Prostate gland (tissue), 2 donors: ENCODE results near the gene RELCH.

Experiments used
- CTCF ChIP-seq, 4 experiments: fragments of 200-600 bp in 2 of 4; fragments of 450-650 bp in 2 of 4; sonication (generic) in 2 of 4; IDR thresholded peaks; 1 replicate in 3 of 4; 2 replicates in 1 of 4; pipeline ENCODE4 v1.5.1; 2016 to 2019; ENCODE audit warnings: antibody characterized with exemption in 4 of 4, mild to moderate bottlenecking in 2 of 4, moderate library complexity in 2 of 4
- POLR2A ChIP-seq: fragments of 450-650 bp; IDR thresholded peaks from one replicate; pipeline ENCODE4 v1.6.1; 2016; ENCODE audit warnings: antibody characterized with exemption, mild to moderate bottlenecking
- POLR2AphosphoS5 ChIP-seq: sonication (generic); formaldehyde crosslinking; IDR thresholded peaks from one replicate; pipeline ENCODE4 v1.6.1; 2017; ENCODE audit warnings: antibody characterized with exemption

DNA sequence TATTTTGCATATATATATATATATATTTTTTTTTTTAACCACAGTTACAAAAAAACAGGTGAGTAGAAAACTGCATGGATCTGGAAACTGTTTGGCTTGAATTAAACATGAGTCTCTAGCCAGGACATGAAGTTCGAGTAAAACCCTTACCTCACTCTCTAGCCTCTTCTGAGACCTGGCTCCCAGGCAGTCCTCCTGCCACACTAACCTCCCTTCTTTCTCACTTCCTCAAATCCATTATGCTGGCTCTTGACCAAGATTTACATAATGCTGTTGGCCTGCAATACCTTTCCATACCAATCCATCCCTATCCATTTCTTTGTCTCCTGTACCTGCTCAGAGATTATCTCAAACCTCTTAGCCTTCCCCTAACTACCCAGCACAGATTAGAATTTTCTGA lies 34.2 kb upstream of the RELCH start:
- TF ChIP-seq CTCF (IDR thresholded peaks at IDR 0.05), result no peak
- TF ChIP-seq POLR2A, result no peak
- TF ChIP-seq POLR2AphosphoS5, result no peak
